Measurements from ENCODE around the gene DHTKD1.

The DHTKD1 gene

GRCh38 chr10:12068449-12069269 is at the start of gene DHTKD1:
Gene DHTKD1 (plus strand): TSS chr10:12068954. CDS start chr10:12069034, 80 bp downstream.
- peak within 1 kb of the TSS; percentile 85 for H3K4me3 ChIP-seq (ENCODE audit: control insufficient read depth, low read depth, low read length)
- peak; percentile 32 for TF ChIP-seq CTCF (conservative IDR thresholded peaks at IDR 0.05; ENCODE audit: control insufficient read depth, insufficient read depth, low read depth, low read length)
- peak; percentile 94 for DNase-seq (ENCODE audit: low read depth)

GRCh38 chr10:12019283-12019971 is 49.3 kb upstream of the DHTKD1 start:
- DNase-seq (ENCODE audit: low read depth) = peak; percentile 10
- no peak for TF ChIP-seq CTCF (conservative IDR thresholded peaks at IDR 0.05; ENCODE audit: control insufficient read depth, insufficient read depth, low read depth, low read length)
- no peak overlapping the region for H3K4me3 ChIP-seq (ENCODE audit: control insufficient read depth, low read depth, low read length)

- DNase-seq (ENCODE audit: low read depth) = no peak
Observed at GRCh38 chr10:12020574-12020973, 48.2 kb upstream of the DHTKD1 start.

GRCh38 chr10:12022580-12023257 is 46.0 kb upstream of the DHTKD1 start:
- no peak for DNase-seq (ENCODE audit: low read depth)
- no peak overlapping the region for H3K4me3 ChIP-seq (ENCODE audit: control insufficient read depth, low read depth, low read length)
- no peak for TF ChIP-seq CTCF (conservative IDR thresholded peaks at IDR 0.05; ENCODE audit: control insufficient read depth, insufficient read depth, low read depth, low read length)

More at GRCh38 chr10:12020574-12020973, 48.2 kb upstream of the DHTKD1 start:
- TF ChIP-seq CTCF (conservative IDR thresholded peaks at IDR 0.05; ENCODE audit: control insufficient read depth, insufficient read depth, low read depth, low read length) = no peak
- no peak overlapping the region for H3K4me3 ChIP-seq (ENCODE audit: control insufficient read depth, low read depth, low read length)

GRCh38 chr10:12025591-12025990 is 43.2 kb upstream of the DHTKD1 start:
- no peak for TF ChIP-seq CTCF (conservative IDR thresholded peaks at IDR 0.05; ENCODE audit: control insufficient read depth, insufficient read depth, low read depth, low read length)
- DNase-seq (ENCODE audit: low read depth) = no peak
- no peak overlapping the region for H3K4me3 ChIP-seq (ENCODE audit: control insufficient read depth, low read depth, low read length)

- no peak for DNase-seq (ENCODE audit: low read depth)
- no peak for TF ChIP-seq CTCF (conservative IDR thresholded peaks at IDR 0.05; ENCODE audit: control insufficient read depth, insufficient read depth, low read depth, low read length)
- no peak overlapping the region for H3K4me3 ChIP-seq (ENCODE audit: control insufficient read depth, low read depth, low read length)
Observed at GRCh38 chr10:12027539-12027938, 41.2 kb upstream of the DHTKD1 start.

Measured in fibroblast of mammary gland (primary cell).